GM19395 (cell line): Measurements from ENCODE around the gene LGMN.

Experiments used
- ATAC-seq: cut with Tn5 transposase; IDR thresholded peaks from one replicate; pipeline ENCODE4 v1.9.1; 2021; ENCODE audit warnings: mild to moderate bottlenecking, moderate library complexity; ENCODE audit not compliant: unreplicated experiment

LGMN gene

GRCh38 chr14:92679246-92679645, 69.2 kb downstream of the LGMN start:
- no peak for ATAC-seq

GRCh38 chr14:92678766-92679165, 69.7 kb downstream of the LGMN start:
- no peak for ATAC-seq

- ATAC-seq: no peak
These were observed 70.5 kb downstream of the LGMN start for GRCh38 chr14:92677955-92678354.

GRCh38 chr14:92677087-92677668, 71.2 kb downstream of the LGMN start:
- peak; percentile 79 for ATAC-seq

- ATAC-seq: no peak
These were observed 71.9 kb downstream of the LGMN start for GRCh38 chr14:92676403-92677086.

- ATAC-seq: no peak
These were observed 72.5 kb downstream of the LGMN start for GRCh38 chr14:92675976-92676375.

- ATAC-seq: no peak
These were observed 73.0 kb downstream of the LGMN start for GRCh38 chr14:92675421-92675820.

- no peak for ATAC-seq
These were observed 74.8 kb downstream of the LGMN start for GRCh38 chr14:92673601-92674150.

- ATAC-seq: no peak
These were observed 77.6 kb downstream of the LGMN start for GRCh38 chr14:92670643-92671366.

GRCh38 chr14:92670160-92670559, 78.3 kb downstream of the LGMN start:
- no peak for ATAC-seq

- no peak for ATAC-seq
These were observed 80.0 kb downstream of the LGMN start for GRCh38 chr14:92668276-92668973.

GRCh38 chr14:92666251-92666650, 82.2 kb downstream of the LGMN start:
- ATAC-seq: no peak

GRCh38 chr14:92665661-92666110, 82.7 kb downstream of the LGMN start:
- no peak for ATAC-seq

GRCh38 chr14:92663049-92663448, 85.4 kb downstream of the LGMN start:
- no peak for ATAC-seq

- no peak for ATAC-seq
These were observed 87.9 kb downstream of the LGMN start for GRCh38 chr14:92660571-92660970.

GRCh38 chr14:92659765-92660561, 88.5 kb downstream of the LGMN start:
- no peak for ATAC-seq

- no peak for ATAC-seq
These were observed 89.7 kb downstream of the LGMN start for GRCh38 chr14:92658684-92659083.

GRCh38 chr14:92658160-92658559, 90.3 kb downstream of the LGMN start:
- no peak for ATAC-seq

- ATAC-seq: no peak
These were observed 90.8 kb downstream of the LGMN start for GRCh38 chr14:92657457-92658142.
